Measurements from ENCODE around the gene ADGRE3.
A peak's percentile ranks its signal among the peaks of the same experiment; 100 is the strongest.
"Not testable (repeated sequence)": the region's sequence is repeated elsewhere in the genome, so short reads cannot be mapped to it uniquely, and the experiment has no call there.

The ADGRE3 gene

DNA sequence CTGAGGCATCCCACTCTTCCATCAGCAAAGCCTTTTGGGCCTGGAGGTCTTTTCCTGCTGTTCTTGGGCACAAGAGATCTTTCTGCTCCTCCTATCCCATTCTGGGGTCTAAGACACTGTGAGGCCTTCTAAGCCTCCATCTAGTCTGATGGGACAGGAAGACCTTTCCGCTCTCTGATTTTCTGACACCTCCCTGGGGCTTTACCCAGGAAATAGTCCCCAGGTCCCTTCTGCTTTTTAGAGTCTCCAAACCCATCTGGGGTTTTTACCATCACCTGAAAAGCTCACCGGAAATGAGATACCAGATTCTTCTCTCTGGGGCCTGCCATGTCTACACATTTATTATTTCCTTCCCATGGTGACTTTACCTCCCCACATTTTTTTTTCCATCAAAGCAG lies 70.7 kb downstream of the ADGRE3 start:
- DNase-seq (ENCODE audit: low read depth in 3 of 3), result no peak

DNA sequence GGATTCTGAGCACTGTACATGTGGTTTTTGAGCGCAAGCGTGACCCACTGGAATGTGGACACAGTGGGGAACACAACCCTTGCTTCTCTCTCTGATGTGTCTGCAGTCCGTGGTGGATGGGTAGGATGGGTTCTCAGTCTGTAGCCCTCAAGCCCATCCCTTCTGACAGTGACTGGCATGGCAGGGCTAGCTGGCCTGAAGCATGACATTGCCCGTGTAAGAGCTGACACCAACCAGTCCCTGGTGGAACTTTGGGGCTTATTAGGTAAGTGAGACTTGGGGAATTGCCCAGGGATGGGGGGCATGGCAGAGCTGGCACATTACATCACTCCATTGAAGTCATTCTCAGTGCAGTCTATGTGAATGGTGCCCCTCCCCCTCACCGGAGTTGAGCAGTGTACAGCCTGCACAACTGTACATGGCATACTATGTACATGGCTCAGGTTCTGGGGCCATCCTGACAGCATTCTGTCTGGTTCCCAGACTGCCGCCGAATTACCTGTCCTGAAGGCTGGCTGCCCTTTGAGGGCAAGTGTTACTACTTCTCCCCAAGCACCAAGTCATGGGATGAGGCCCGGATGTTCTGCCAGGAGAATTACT lies 75.0 kb downstream of the ADGRE3 start:
- DNase-seq (ENCODE audit: low read depth in 3 of 3), result no peak

DNA sequence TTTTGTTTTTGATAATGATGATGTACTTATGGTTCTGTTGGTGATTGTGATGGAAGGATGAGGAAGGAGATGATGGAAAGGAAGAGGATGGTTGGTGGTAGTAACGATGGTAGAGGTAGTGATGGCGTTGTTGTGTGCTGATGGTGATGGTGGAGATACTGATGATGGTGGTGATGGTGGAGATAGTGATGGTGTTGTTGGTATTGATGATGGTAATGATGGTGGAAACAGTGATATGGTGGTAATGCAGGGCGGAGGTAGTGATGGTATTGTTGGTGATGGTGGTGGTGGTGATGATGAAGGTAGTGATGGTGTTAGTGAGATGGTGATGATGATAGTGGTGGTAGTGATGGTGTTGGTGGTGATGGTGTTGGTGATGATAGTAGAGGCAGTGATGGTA lies 79.1 kb downstream of the ADGRE3 start:
- no peak for DNase-seq (ENCODE audit: low read depth in 3 of 3)

DNA sequence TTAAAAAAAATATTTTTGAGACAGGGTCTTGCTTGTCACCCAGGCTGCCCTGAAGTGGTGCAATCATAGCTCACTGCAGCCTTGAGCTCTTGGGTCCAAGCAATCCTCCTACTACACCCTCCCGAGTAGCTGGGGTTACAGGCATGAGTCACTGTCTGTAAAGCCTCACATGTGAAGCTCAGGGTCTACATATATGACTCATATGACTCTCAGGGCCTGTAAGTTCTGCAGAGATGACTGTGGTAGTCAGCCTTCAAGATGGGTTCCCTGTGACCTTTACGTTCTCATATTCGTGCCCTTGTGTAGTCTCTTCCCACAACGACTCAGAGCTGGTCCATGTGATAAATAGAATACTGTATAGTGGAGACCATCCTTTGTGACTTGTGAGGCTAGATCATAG lies 85.2 kb downstream of the ADGRE3 start:
- peak in 1 of 3 donors; percentile 25 for DNase-seq (ENCODE audit: low read depth in 3 of 3)

GRCh38 chr19:14585187-14585586 lies 89.5 kb downstream of the ADGRE3 start:
- peak; percentile 27 to 56 (median 27) for DNase-seq (ENCODE audit: low read depth in 3 of 3)

DNA sequence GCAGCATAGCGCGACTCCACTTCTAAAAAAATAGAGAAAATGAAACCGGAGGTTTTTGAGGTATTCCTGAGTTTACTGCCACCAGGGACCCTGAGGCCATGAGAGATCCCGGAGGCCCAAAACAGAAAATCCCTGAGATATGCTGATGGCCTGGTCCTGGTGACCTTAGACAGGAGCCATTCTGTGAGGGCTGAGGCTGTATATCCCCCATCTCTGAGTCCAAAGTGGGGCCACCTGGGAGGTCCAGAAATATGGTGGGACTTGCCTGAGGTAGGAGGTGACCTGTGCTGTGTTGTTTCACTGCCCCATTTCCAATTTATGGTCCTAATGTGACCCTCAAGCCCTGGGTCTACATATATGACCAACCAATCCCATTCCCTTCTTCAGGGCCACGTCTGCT lies 90.3 kb downstream of the ADGRE3 start:
- not testable (repeated sequence) for DNase-seq (ENCODE audit: low read depth in 3 of 3)

- no peak for DNase-seq (ENCODE audit: low read depth in 3 of 3)
Measured at GRCh38 chr19:14582894-14583340, 91.7 kb downstream of the ADGRE3 start, which contains the start of gene CLEC17A. CLEC17A (plus strand) TSS chr19:14583084; CDS start chr19:14583161, 77 bp downstream.

DNA sequence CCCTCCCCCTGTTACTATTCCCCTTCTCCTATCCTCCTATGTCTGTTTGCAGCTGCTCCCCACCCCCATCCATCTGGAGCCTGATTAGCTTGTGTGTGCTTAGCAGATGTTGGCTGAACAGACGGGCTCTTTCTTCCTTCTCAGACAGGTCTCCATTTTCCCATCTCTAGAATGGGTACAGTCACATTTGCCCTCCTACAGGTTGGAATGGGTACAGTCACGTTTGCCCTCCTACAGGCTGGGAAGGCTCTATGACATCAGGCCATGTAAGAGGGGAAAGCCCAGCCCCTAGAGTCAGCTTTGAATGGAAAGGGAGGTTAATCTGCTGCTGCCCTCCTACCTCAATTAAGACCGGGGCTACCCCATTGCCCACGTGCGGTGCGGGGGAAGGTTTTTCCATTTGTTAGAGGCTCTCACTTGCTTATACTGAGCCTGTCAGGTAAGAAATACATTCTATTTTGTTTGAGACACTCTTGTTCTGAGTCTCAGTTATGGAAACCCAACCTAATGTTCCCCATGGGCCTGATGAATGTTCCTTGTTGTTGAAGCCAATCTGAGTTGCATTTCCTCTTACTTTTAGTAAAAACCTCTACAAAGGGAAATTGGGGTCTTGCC lies 93.9 kb downstream of the ADGRE3 start:
- DNase-seq (ENCODE audit: low read depth in 3 of 3), result peak in 2 of 3 donors; percentile 55 to 61

- no peak for DNase-seq (ENCODE audit: low read depth in 3 of 3)
Measured at GRCh38 chr19:14577885-14578427, 96.7 kb downstream of the ADGRE3 start.

DNA sequence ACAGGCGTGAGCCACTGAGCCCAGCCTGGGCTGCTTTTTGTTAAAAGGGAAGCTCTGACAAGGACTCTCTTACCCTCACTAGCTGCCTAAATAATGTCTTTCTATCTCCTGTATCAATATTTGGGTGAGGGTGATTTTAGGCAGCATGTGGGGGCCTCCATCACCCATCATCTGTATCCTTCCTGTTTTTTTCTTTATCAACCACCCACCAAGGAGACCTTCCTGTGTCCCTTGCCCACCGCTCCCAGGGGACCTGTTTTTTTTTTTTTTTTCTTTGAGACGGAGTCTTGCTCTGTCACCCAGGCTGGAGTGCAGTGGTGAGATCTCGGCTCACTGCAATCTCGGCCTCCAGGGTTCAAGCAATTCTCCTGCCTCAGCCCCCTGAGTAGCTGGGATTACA lies 97.4 kb downstream of the ADGRE3 start:
- DNase-seq (ENCODE audit: low read depth in 3 of 3), result no peak

DNA sequence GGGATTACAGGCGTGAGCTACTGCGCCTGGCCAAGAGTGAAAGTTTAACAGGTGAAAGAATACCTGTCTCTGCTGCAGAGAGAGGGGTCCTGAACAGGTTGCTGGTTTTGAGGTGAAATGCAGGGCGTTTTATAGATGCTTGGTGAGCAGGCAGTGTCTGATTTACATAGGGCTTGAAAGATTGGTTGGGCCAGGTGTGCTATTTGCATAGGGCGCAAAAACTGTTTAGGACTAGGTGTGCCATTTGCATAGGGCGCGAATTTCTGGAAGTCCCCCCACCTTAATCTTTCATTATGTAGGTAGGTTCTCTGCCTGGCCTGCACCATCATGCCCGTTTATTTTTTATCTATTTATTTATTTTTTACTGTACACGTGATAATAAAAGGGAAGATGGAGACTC lies 98.3 kb downstream of the ADGRE3 start:
- no peak for DNase-seq (ENCODE audit: low read depth in 3 of 3)

DNA sequence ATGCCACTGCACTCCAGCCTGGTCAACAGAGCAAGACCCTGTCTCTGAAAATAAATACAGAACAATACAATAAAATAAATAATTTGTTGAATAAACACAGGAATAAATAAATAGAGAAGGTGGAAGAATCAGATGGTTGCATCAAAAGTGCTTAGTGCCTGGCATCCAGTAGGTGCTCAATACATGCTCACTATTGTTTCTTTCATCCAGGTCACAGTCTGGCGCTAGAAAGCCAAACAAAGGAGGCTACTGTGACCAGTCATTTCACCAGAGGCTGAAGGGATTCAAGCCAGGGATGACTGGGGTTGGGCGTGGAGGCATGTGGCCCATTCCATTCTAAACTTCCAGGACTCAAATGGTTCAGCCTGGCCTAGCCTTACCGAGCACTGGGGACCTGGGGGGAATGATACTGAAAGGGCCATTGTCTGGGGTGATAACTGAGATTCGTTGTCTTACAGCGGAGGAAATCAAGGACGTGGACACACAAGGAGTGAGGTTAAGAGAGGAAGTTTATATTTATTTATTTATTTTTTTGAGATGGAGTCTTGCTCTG lies 99.1 kb downstream of the ADGRE3 start:
- no peak for DNase-seq (ENCODE audit: low read depth in 3 of 3)

GRCh38 chr19:14571695-14572490 lies 102.8 kb downstream of the ADGRE3 start, which contains the start of gene NDUFB7:
NDUFB7 (minus strand) TSS chr19:14572066; CDS start chr19:14572000, 66 bp downstream.
- peak; percentile 82 to 88 (median 82) for DNase-seq (ENCODE audit: low read depth in 3 of 3)

DNA sequence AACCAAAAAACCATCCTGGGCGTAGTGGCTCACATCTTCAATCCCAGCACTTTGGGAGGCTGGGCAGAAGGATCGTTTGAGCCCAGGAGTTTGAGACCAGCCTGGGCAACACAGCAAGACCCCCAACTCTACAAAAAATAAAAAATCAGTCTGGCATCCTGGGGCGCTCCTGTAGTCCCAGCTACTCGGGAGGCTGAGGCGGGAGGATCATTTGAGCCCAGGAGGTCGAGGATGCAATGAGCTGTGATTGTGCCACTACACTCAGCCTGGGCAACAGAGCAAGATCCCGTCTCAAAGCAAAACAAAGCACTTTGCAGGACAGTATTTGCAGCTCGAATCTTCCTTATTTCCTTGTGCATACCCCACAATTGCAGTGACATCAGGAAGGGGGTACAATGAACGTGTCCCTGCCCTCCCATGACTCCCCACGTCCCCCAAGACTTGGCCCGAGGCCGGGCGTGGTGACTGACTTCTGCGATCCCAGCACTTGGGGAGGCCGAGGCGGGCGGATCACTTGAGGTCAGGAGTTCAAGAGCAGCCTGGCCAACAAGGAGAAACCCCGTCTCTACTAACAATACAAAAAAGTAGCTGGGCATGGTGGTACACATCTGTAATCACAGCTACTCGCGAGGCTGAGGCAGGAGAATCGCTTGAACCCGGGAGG lies 103.6 kb downstream of the ADGRE3 start:
- no peak for DNase-seq (ENCODE audit: low read depth in 3 of 3)
